Mesothelial cell of epicardium (in vitro differentiated cells): ENCODE measurements around the gene UBE2M. TPM values are rescaled to one million over a fixed set of nuclear protein-coding genes. Genes with fewer than 3 reads are reported as not detected.
A peak's percentile ranks its signal among the peaks of the same experiment; 100 is the strongest.

ENCODE experiments used
- DNase-seq, 2 experiments: peaks; one replicate each; pipeline ENCODE4 v3.0.0; 2021; ENCODE audit warnings: low spot score in 2 of 2; ENCODE audit not compliant: unreplicated experiment in 2 of 2
- H3K27ac Mint-ChIP-seq: 2 replicates; pipeline ENCODE4 v1.8.0; 2021; ENCODE audit warnings: mixed read lengths
- H3K27me3 Mint-ChIP-seq: 2 replicates; pipeline ENCODE4 v1.8.0; 2021; ENCODE audit warnings: low read depth, mixed read lengths
- H3K36me3 Mint-ChIP-seq: 2 replicates; pipeline ENCODE4 v1.8.0; 2021; ENCODE audit warnings: mixed read lengths
- H3K4me1 Mint-ChIP-seq: 2 replicates; pipeline ENCODE4 v1.8.0; 2021; ENCODE audit warnings: mixed read lengths
- H3K4me3 Mint-ChIP-seq: 2 replicates; pipeline ENCODE4 v1.8.0; 2021; ENCODE audit warnings: mild to moderate bottlenecking, moderate library complexity, mixed read lengths
- H3K9me3 Mint-ChIP-seq: 2 replicates; pipeline ENCODE4 v1.8.0; 2021; ENCODE audit warnings: mixed read lengths
- CTCF ChIP-seq: fragments of 200-600 bp; sonication (generic); IDR thresholded peaks from one replicate; pipeline ENCODE4 v1.5.0; 2021; ENCODE audit warnings: antibody characterized with exemption; ENCODE audit not compliant: unreplicated experiment
- total RNA-seq: library from RNA; stranded (reverse); gene quantifications from 3 replicates; pipeline ENCODE4 v1.2.1, GENCODE V29; 2021

Gene UBE2M
- total RNA-seq, 1 donor from 2014 or later = 73.4 TPM

DNA sequence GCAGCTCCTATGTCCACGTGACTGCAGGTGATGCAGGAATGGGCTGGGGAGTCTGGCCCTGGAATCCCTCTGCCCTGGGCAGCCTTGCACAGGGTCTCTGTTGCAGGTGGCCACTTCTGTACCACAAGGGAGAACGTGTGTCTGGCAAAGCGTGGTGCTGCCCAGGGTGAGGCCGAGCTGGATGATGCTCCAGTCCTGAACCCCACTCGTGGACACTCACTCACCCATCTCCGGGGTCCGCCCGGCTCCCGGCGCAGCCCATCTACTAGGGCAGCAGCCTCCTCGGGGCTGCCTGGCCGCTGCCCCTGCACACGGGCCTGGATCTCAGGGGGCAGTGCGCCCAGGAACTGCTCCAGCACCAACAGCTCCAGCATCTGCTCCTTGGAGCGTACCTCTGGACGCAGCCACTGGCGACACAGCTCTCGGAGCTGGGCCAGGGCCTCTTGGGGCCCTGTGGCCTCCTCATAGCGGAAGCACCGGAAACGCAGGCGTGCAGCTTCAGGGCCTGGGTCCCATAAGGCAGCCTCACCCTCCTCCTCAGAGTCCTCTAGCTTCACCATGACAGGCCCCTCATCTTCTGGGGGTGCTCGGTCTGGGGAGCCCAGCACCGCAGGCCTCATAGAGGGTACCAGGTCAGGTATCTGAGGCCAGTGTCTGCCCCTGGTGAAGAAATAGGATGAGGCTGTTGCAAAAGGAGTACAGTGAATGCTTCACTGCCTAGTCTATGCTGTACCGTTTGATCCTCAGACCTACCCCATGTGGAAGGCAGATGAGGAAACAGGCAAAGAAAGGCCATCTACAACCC is 12.6 kb upstream of the UBE2M start:
- TF ChIP-seq CTCF = no peak
- Mint-ChIP-seq H3K4me1 (peaks cover 22% of the 10 kb centered on the region), H3K9me3 (no peaks in the 10 kb centered on the region), H3K27me3 (no peaks in the 10 kb centered on the region), H3K36me3 (peaks cover 1% of the 10 kb centered on the region), H3K4me3 (no peak overlapping the region), H3K27ac (no peak overlapping the region)
- peak in 1 of 2 experiments; percentile 15 for DNase-seq

GRCh38 chr19:58569943-58570670 is 11.7 kb upstream of the UBE2M start:
- Mint-ChIP-seq H3K27me3 (no peaks in the 10 kb centered on the region), H3K27ac (no peak overlapping the region), H3K4me1 (peaks cover 19% of the 10 kb centered on the region), H3K9me3 (no peaks in the 10 kb centered on the region), H3K4me3 (no peak overlapping the region), H3K36me3 (peaks cover 1% of the 10 kb centered on the region)
- no peak for TF ChIP-seq CTCF
- DNase-seq = peak in 1 of 2 experiments; percentile 18

- no peaks in the 10 kb centered on the region for H3K9me3 Mint-ChIP-seq
- TF ChIP-seq CTCF = no peak
- no peak overlapping the region for H3K4me3 Mint-ChIP-seq
- H3K4me1 Mint-ChIP-seq = peaks cover 17% of the 10 kb centered on the region
- no peak overlapping the region for H3K27ac Mint-ChIP-seq
- no peaks in the 10 kb centered on the region for H3K27me3 Mint-ChIP-seq
- peaks cover 3% of the 10 kb centered on the region for H3K36me3 Mint-ChIP-seq
- DNase-seq = peak in 1 of 2 experiments; percentile 14
These were observed 11.0 kb upstream of the UBE2M start for GRCh38 chr19:58569191-58569942.

DNA sequence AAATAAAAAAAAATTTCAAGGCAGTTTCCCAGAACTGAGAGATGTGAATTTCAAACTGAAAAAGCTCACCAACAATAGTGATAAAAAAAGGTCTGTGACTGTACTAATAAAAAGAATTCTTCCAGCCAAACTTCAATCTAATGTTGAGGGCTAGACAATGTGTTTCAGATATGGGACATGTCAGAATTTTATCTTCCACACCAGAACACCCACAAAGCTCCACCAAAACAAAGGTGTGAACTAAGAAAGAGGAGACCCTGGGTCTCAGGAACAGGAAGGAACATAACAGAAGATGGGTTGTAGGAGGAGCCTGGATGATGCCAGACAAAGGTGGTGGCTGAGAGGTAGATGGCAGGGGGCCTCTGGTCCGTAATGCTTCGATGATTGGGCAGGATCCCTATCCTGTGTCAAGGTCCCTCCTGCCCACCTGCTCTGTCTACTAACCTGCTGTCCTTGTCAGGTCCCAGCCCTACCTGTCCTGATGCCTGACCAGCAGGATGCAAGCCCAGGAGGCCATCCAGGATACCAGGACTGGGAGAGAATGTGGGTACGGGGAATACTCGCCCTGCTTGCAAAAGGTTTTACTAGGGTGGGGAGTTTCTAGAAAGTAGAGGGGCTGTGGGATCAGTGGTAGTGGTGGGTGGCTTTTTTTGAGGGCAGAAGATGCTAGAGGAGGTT is 10.2 kb upstream of the UBE2M start:
- Mint-ChIP-seq H3K9me3 (no peaks in the 10 kb centered on the region), H3K27me3 (no peaks in the 10 kb centered on the region), H3K36me3 (peaks cover 3% of the 10 kb centered on the region), H3K4me3 (no peak overlapping the region), H3K27ac (no peak overlapping the region), H3K4me1 (peaks cover 12% of the 10 kb centered on the region)
- TF ChIP-seq CTCF = no peak
- no peak for DNase-seq

- no peaks in the 10 kb centered on the region for H3K27me3 Mint-ChIP-seq
- no peak for DNase-seq
- peaks cover 3% of the 10 kb centered on the region for H3K36me3 Mint-ChIP-seq
- H3K9me3 Mint-ChIP-seq = no peaks in the 10 kb centered on the region
- no peak overlapping the region for H3K27ac Mint-ChIP-seq
- H3K4me3 Mint-ChIP-seq = no peak overlapping the region
- no peak for TF ChIP-seq CTCF
- H3K4me1 Mint-ChIP-seq = peaks cover 3% of the 10 kb centered on the region
These were observed 8.6 kb upstream of the UBE2M start for GRCh38 chr19:58566989-58567388.
